ENCODE results near the gene TMEM165.
A peak's percentile ranks its signal among the peaks of the same experiment; 100 is the strongest.

DNA sequence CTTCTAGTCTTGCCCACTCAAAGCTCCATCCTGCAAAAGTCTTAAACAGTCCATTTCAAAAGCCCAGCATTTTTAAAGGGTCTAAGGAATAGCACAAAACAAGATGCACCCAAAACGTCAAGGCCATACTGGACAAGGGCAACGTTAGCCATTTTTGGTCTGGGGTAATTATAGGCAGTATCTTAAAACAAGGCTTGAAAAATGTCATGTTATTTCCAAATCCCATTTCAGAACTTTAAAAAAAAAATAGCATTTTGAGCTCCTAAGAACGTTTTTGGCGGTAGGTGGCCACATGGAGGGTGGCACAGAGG lies 584 bp upstream of the TMEM165 start:
- TF ChIP-seq POLR2A (IDR thresholded peaks at IDR 0.05) (no peak), POLR2AphosphoS5 (IDR thresholded peaks at IDR 0.05) (no peak)
- TF ChIP-seq, protein P1, sequence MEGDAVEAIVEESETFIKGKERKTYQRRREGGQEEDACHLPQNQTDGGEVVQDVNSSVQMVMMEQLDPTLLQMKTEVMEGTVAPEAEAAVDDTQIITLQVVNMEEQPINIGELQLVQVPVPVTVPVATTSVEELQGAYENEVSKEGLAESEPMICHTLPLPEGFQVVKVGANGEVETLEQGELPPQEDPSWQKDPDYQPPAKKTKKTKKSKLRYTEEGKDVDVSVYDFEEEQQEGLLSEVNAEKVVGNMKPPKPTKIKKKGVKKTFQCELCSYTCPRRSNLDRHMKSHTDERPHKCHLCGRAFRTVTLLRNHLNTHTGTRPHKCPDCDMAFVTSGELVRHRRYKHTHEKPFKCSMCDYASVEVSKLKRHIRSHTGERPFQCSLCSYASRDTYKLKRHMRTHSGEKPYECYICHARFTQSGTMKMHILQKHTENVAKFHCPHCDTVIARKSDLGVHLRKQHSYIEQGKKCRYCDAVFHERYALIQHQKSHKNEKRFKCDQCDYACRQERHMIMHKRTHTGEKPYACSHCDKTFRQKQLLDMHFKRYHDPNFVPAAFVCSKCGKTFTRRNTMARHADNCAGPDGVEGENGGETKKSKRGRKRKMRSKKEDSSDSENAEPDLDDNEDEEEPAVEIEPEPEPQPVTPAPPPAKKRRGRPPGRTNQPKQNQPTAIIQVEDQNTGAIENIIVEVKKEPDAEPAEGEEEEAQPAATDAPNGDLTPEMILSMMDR (IDR thresholded peaks at IDR 0.05): peak in 2 of 5 experiments; percentile 19 to 51

All from transverse colon (tissue), 4 donors.